Keratinocyte (primary cell): ENCODE measurements around the gene C7. TPM values are rescaled to one million over a fixed set of nuclear protein-coding genes. Genes with fewer than 3 reads are reported as not detected.

Experiments used
- DNase-seq: peaks from one replicate; pipeline ENCODE4 v3.0.0-alpha.2; 2011; ENCODE audit warnings: low read depth, missing footprints, low spot score
- FAIRE-seq: peaks from 2 replicates; lab custom pipeline; 2011; peaks lifted over from hg19 to GRCh38; lab: Jason Lieb, UNC
- H2AFZ ChIP-seq: 2 replicates; pipeline ENCODE4 v1.6.0; 2012; ENCODE audit warnings: low read length, control low read depth, inconsistent platforms; ENCODE audit not compliant: control insufficient read depth
- H3K27ac ChIP-seq: 2 replicates; pipeline ENCODE4 v1.5.1; 2011; ENCODE audit warnings: low read length; ENCODE audit not compliant: control insufficient read depth, insufficient read depth
- H3K27me3 ChIP-seq: 3 replicates; pipeline ENCODE4 v1.6.0; 2011; ENCODE audit warnings: low read length; ENCODE audit not compliant: control insufficient read depth, insufficient read depth; ENCODE audit errors: extremely low read depth
- H3K36me3 ChIP-seq, 2 experiments: 2 replicates in 1 of 2; 3 replicates in 1 of 2; pipeline ENCODE4 v1.5.1; 2011; ENCODE audit warnings: low read length in 2 of 2, mild to moderate bottlenecking in 1 of 2; ENCODE audit not compliant: control insufficient read depth in 2 of 2, insufficient read depth in 2 of 2; ENCODE audit errors: extremely low read depth in 1 of 2
- H3K4me1 ChIP-seq: 3 replicates; pipeline ENCODE4 v1.5.1; 2011; ENCODE audit warnings: low read length; ENCODE audit not compliant: control insufficient read depth, insufficient read depth; ENCODE audit errors: extremely low read depth
- H3K4me2 ChIP-seq: 3 replicates; pipeline ENCODE4 v1.6.0; 2011; ENCODE audit warnings: low read depth, low read length; ENCODE audit not compliant: control insufficient read depth, insufficient read depth; ENCODE audit errors: extremely low read depth
- H3K4me3 ChIP-seq, 3 experiments: fragments of 200-600 bp in 1 of 3; sonication (generic) in 1 of 3; 2 replicates in 2 of 3; 3 replicates in 1 of 3; pipeline ENCODE4 v1.5.1; 2011 to 2016; ENCODE audit warnings: low read length in 3 of 3, mild to moderate bottlenecking in 3 of 3, control low read depth in 2 of 3, inconsistent platforms in 1 of 3, low read depth in 1 of 3, mixed read lengths in 1 of 3, mixed run types in 1 of 3, moderate library complexity in 1 of 3; ENCODE audit not compliant: control insufficient read depth in 2 of 3, insufficient read depth in 2 of 3; ENCODE audit errors: extremely low read depth in 1 of 3
- H3K79me2 ChIP-seq: 2 replicates; pipeline ENCODE4 v1.6.0; 2012; ENCODE audit warnings: low read length; ENCODE audit not compliant: control insufficient read depth, insufficient read depth
- H3K9ac ChIP-seq: 3 replicates; pipeline ENCODE4 v1.6.0; 2011; ENCODE audit warnings: low read length; ENCODE audit not compliant: control insufficient read depth, insufficient read depth; ENCODE audit errors: extremely low read depth
- H3K9me1 ChIP-seq: 3 replicates; pipeline ENCODE4 v1.6.0; 2011; ENCODE audit warnings: low read length; ENCODE audit not compliant: control insufficient read depth, insufficient read depth; ENCODE audit errors: extremely low read depth
- H3K9me3 ChIP-seq: 2 replicates; pipeline ENCODE4 v1.5.1; 2012; ENCODE audit warnings: low read depth, low read length; ENCODE audit not compliant: control insufficient read depth
- H4K20me1 ChIP-seq: 3 replicates; pipeline ENCODE4 v1.6.0; 2011; ENCODE audit warnings: low read length; ENCODE audit not compliant: control insufficient read depth, insufficient read depth; ENCODE audit errors: extremely low read depth
- EZH2 ChIP-seq: IDR thresholded peaks from one replicate; pipeline ENCODE4 v1.6.1; 2012; ENCODE audit warnings: inconsistent platforms, mild to moderate bottlenecking, low read length, moderate library complexity
- dilution Hi-C: fragments of 300-500 bp; cut with MboI; formaldehyde crosslinking; loops from one replicate; pipeline ENCODE4 v1.7.0; 2020; ENCODE audit warnings: low sequenced_read_pairs; ENCODE audit not compliant: extremely low pct_ligation_motif_present
- polyA plus RNA-seq, 5 experiments: library from polyadenylated mRNA; depleted of rRNA in 3 of 5; stranded (reverse) in 3 of 5; stranded (forward) in 1 of 5; unstranded in 1 of 5; fragments of >200 nt; gene quantifications; 1 replicate in 1 of 5; 2 replicates in 3 of 5; 3 replicates in 1 of 5; pipeline versions ENCODE4 v1.2.1 to v1.2.3, GENCODE V29; 2011 to 2012; ENCODE audit warnings: missing spikeins in 2 of 5, low read depth in 1 of 5, low replicate concordance in 1 of 5
- TF ChIP-seq, protein P1 (sequence below), 3 experiments: IDR thresholded peaks in 1 of 3; conservative IDR thresholded peaks in 1 of 3; optimal IDR thresholded peaks in 1 of 3; 2 replicates in 2 of 3; 3 replicates in 1 of 3; pipeline versions ENCODE3 to v1.5.1; 2011; ENCODE audit warnings: low read length in 3 of 3, mild to moderate bottlenecking in 3 of 3, moderate library complexity in 2 of 3, control low read depth in 1 of 3, inconsistent platforms in 1 of 3; ENCODE audit not compliant: insufficient read depth in 2 of 3; ENCODE audit errors: extremely low read depth in 1 of 3

The C7 gene
- polyA plus RNA-seq, 1 donor (not counting 4 experiments of a cell fraction or from before 2014, with no cell fraction given) = not detected

DNA sequence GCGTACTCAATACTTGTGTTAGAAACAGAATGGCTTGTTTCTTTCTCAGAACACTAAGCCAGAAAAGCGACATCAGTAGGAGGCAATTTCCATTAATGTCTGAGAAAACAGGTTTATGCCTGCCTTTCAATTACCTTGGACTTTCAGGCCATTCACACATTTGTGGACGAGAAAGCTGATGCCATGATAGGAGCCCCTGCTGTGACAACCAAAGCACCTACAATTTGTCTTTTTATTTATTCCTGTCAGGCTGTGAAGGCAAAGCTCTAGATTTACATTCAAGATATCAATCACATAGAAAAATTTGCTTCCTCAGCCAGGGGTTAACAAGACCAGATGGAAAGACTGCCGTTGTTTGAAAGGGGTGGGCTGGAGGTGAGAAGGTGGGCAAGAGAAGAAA lies 76.2 kb downstream of the C7 start:
- DNase-seq (no peak), FAIRE-seq (no peak)
- H2AFZ ChIP-seq = no peak overlapping the region
- H3K4me3 ChIP-seq = no peak overlapping the region
- peaks cover 4% of the 10 kb centered on the region for H3K4me1 ChIP-seq
- H3K27ac ChIP-seq = no peak overlapping the region
- H3K4me2 ChIP-seq = no peak overlapping the region
- no peaks in the 10 kb centered on the region for H3K36me3 ChIP-seq
- no peaks in the 10 kb centered on the region for H4K20me1 ChIP-seq
- no peaks in the 10 kb centered on the region for H3K79me2 ChIP-seq
- TF ChIP-seq, protein P1, sequence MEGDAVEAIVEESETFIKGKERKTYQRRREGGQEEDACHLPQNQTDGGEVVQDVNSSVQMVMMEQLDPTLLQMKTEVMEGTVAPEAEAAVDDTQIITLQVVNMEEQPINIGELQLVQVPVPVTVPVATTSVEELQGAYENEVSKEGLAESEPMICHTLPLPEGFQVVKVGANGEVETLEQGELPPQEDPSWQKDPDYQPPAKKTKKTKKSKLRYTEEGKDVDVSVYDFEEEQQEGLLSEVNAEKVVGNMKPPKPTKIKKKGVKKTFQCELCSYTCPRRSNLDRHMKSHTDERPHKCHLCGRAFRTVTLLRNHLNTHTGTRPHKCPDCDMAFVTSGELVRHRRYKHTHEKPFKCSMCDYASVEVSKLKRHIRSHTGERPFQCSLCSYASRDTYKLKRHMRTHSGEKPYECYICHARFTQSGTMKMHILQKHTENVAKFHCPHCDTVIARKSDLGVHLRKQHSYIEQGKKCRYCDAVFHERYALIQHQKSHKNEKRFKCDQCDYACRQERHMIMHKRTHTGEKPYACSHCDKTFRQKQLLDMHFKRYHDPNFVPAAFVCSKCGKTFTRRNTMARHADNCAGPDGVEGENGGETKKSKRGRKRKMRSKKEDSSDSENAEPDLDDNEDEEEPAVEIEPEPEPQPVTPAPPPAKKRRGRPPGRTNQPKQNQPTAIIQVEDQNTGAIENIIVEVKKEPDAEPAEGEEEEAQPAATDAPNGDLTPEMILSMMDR (optimal IDR thresholded peaks at IDR 0.05 in 1 of 3, IDR thresholded peaks at IDR 0.05 in 1 of 3, conservative IDR thresholded peaks at IDR 0.05 in 1 of 3; ENCODE audit: extremely low read depth in 1 of 3, insufficient read depth in 2 of 3, low read length in 3 of 3) = no peak
- no peak for TF ChIP-seq EZH2
- no peaks in the 10 kb centered on the region for H3K27me3 ChIP-seq
- H3K9me1 ChIP-seq = no peaks in the 10 kb centered on the region
- H3K9me3 ChIP-seq = no peaks in the 10 kb centered on the region
- H3K9ac ChIP-seq = no peak overlapping the region
- dilution Hi-C loops = no loop called here

DNA sequence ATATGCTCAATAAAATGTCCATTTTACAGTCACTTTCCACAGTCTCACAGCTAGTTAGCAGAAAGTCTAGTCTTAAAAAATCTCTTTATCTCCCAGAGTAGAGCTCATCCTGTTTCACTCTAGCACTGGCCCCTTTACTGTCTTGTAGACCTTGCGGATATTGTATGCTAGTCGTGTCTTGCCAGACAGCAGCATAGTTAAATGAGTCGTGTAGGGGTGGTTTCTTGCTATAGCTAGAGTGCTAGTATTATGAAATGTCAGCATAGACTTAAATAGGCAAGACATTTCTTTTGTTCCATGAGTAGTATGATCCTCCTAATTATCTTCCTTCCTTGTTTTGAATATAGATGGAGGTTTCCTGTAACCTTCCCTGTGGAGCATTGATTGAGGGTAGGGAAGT lies 77.4 kb downstream of the C7 start:
- Histone ChIP-seq H3K27me3 (no peaks in the 10 kb centered on the region), H3K27ac (no peak overlapping the region), H3K9ac (no peak overlapping the region), H3K79me2 (no peaks in the 10 kb centered on the region), H3K4me3 (no peak overlapping the region), H2AFZ (no peak overlapping the region), H3K9me1 (no peaks in the 10 kb centered on the region), H3K4me2 (no peak overlapping the region), H3K4me1 (peaks cover 4% of the 10 kb centered on the region), H3K36me3 (no peaks in the 10 kb centered on the region), H3K9me3 (no peaks in the 10 kb centered on the region), H4K20me1 (no peaks in the 10 kb centered on the region)
- no peak for DNase-seq
- dilution Hi-C loops = no loop called here
- no peak for FAIRE-seq
- no peak for TF ChIP-seq EZH2
- TF ChIP-seq, protein P1 (optimal IDR thresholded peaks at IDR 0.05 in 1 of 3, IDR thresholded peaks at IDR 0.05 in 1 of 3, conservative IDR thresholded peaks at IDR 0.05 in 1 of 3; ENCODE audit: extremely low read depth in 1 of 3, insufficient read depth in 2 of 3, low read length in 3 of 3) = no peak
